ENCODE measurements around the gene NSD1.

The NSD1 gene

DNA sequence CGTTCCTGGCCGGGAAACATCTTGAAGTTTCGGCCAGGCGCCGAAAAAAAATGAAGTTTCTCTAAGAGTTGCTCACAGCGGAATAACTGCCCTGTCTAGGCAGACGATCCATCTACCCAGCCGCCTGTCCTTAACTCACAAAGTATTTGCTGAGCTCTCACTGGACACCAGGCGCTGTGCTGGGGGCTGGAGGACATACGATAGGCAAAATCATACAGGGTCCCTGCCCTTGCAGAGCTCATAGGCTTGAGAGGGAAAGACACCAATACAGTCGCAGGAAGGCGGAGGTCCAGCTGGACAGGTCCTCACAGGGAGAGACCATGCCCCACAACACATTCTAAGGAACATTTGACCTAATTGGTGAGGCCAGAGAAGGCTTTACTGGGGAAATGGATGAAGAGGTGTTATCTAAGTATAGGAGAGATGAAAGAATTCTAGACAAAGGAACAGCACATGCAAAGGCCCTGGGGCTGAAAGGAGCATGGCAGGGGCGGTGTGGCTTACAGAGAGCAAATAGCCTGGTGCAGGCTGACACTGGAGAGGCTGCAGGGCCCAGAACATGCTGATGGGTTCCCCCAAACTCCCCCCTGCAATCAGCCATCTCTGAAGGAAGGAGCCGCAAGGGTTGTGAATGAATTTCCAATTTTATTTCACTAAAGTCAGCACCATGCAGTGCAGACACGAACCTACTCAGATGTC lies 180.1 kb downstream of the NSD1 start:
- TF ChIP-seq, protein P1, sequence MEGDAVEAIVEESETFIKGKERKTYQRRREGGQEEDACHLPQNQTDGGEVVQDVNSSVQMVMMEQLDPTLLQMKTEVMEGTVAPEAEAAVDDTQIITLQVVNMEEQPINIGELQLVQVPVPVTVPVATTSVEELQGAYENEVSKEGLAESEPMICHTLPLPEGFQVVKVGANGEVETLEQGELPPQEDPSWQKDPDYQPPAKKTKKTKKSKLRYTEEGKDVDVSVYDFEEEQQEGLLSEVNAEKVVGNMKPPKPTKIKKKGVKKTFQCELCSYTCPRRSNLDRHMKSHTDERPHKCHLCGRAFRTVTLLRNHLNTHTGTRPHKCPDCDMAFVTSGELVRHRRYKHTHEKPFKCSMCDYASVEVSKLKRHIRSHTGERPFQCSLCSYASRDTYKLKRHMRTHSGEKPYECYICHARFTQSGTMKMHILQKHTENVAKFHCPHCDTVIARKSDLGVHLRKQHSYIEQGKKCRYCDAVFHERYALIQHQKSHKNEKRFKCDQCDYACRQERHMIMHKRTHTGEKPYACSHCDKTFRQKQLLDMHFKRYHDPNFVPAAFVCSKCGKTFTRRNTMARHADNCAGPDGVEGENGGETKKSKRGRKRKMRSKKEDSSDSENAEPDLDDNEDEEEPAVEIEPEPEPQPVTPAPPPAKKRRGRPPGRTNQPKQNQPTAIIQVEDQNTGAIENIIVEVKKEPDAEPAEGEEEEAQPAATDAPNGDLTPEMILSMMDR (conservative IDR thresholded peaks at IDR 0.05): no peak
- H3K27ac ChIP-seq: peak overlapping the region; percentile 83; the same call in 1 of the 2 replicates

- no peak overlapping the region for H3K27ac ChIP-seq
- TF ChIP-seq, protein P1 (conservative IDR thresholded peaks at IDR 0.05): no peak
Measured at GRCh38 chr5:177314376-177315342, 181.1 kb downstream of the NSD1 start.

GRCh38 chr5:177315411-177315810 lies 181.8 kb downstream of the NSD1 start:
- TF ChIP-seq, protein P1 (conservative IDR thresholded peaks at IDR 0.05): no peak
- no peak overlapping the region for H3K27ac ChIP-seq

DNA sequence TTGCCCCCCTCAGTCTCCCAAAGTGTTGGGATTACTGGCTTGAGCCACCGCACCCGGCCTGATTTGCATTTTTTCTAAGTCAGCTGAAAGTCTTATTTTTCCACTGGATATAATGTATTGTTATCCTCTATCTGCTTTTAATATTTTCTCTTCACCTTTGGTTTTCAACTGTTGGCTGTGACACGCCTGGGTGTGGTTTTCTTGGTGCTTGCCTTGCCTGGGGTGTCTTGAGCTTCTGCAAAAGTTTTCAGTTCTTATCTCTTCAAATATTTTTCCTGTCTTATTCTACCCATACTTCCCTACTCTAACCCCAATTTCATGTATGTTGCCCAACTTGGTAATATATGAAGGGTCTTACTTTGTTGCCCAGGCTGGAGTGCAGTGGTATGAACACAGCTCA lies 182.4 kb downstream of the NSD1 start:
- TF ChIP-seq, protein P1 (conservative IDR thresholded peaks at IDR 0.05): no peak
- no peak overlapping the region for H3K27ac ChIP-seq

- TF ChIP-seq, protein P1 (conservative IDR thresholded peaks at IDR 0.05): peak; percentile 99
- H3K27ac ChIP-seq: no peak overlapping the region
Measured at GRCh38 chr5:177317959-177318377, 184.4 kb downstream of the NSD1 start.

DNA sequence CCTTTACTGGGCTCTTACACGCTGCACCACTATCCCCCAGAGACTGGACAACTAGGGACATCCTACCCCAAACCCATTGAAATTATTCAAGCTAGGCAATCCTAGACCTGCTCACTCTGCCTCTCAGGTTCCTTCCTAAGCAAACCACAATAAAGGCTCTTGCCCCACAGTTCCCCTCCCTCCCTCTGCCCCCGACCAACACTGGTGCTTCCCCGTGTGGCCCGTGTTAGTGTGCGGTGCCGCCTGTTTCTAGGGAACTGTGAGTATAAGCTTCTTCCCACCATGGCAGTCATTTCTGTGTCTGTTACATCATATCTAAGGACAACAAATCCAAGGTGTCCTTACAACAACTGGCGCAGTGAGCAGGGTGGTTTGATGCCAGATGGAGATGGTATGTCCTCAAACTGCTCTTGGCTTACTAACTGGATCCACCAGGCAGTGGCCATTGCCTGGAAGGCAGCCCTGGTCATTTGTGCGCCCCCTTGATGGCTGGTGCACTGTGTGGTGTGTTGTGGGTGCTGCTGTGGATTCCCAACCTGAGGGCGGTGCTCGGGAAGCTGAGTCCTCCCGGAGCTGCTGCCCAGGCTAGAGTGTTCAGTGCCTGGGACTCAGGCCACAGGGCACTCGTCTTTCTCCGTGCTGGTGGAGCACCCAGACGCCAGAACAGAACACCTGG lies 186.5 kb downstream of the NSD1 start:
- no peak overlapping the region for H3K27ac ChIP-seq
- TF ChIP-seq, protein P1 (conservative IDR thresholded peaks at IDR 0.05): no peak

- TF ChIP-seq, protein P1 (conservative IDR thresholded peaks at IDR 0.05): no peak
Measured at GRCh38 chr5:177320879-177321278, 187.3 kb downstream of the NSD1 start.

More at GRCh38 chr5:177320879-177321278, 187.3 kb downstream of the NSD1 start:
- no peak overlapping the region for H3K27ac ChIP-seq
